HEK293T (cell line): Measurements from ENCODE around the gene CTBS.

Experiments used
- ARNT ChIP-seq: fragments of 450-650 bp; IDR thresholded peaks from 2 replicates; pipeline ENCODE4 v1.6.1; 2017; ENCODE audit warnings: mild to moderate bottlenecking
- BHLHE40 ChIP-seq: fragments of 450-650 bp; IDR thresholded peaks from 2 replicates; pipeline ENCODE4 v1.6.1; 2016; ENCODE audit warnings: mild to moderate bottlenecking, moderate library complexity, borderline replicate concordance
- CTBP1 ChIP-seq: fragments of 450-650 bp; IDR thresholded peaks from 2 replicates; pipeline ENCODE4 v1.6.1; 2016; ENCODE audit warnings: borderline replicate concordance
- FOXA1 ChIP-seq: fragments of 450-650 bp; IDR thresholded peaks from 2 replicates; pipeline ENCODE4 v1.6.1; 2016; ENCODE audit warnings: mild to moderate bottlenecking
- FOXM1 ChIP-seq: fragments of 450-650 bp; IDR thresholded peaks from 2 replicates; pipeline ENCODE4 v1.6.1; 2017; ENCODE audit warnings: mild to moderate bottlenecking, borderline replicate concordance
- HDGF ChIP-seq: fragments of 450-650 bp; IDR thresholded peaks from 2 replicates; pipeline ENCODE4 v1.6.1; 2017; ENCODE audit warnings: antibody characterized with exemption, borderline replicate concordance
- L3MBTL2 ChIP-seq: fragments of 450-650 bp; conservative IDR thresholded peaks from 2 replicates; pipeline ENCODE4 v1.6.1; 2016; ENCODE audit warnings: mild to moderate bottlenecking
- LEF1 ChIP-seq: fragments of 450-650 bp; IDR thresholded peaks from 2 replicates; pipeline ENCODE4 v1.6.1; 2017; ENCODE audit warnings: mild to moderate bottlenecking, borderline replicate concordance
- SP1 ChIP-seq: fragments of 450-650 bp; IDR thresholded peaks from 2 replicates; pipeline ENCODE4 v1.6.1; 2017
- TARDBP ChIP-seq: fragments of 450-650 bp; IDR thresholded peaks from 2 replicates; pipeline ENCODE4 v1.6.1; 2016
- ZNF384 ChIP-seq: fragments of 450-650 bp; IDR thresholded peaks from 2 replicates; pipeline ENCODE4 v1.6.1; 2016

DNA sequence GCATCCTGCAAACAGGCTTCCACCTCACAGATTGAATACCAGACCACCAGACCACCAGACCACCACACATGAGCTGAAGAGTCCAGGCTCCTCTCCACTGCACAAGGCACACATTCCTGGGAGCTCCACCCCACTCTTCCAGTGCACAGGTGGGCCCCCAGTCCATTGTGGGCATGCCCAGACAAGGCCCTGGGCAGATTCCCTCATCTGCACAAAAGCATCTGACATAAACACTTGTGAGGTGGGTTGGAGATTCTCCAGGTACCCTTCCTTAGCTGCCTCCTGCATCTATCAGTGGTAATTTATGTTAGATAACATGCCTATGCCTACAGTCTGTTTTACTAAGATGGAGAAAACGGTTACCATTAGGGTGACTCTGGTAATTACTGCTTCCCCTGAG is 11.6 kb upstream of the CTBS start:
- no peak for TF ChIP-seq SP1
- no peak for TF ChIP-seq FOXM1
- no peak for TF ChIP-seq TARDBP
- no peak for TF ChIP-seq ARNT
- TF ChIP-seq LEF1: no peak
- no peak for TF ChIP-seq FOXA1
- TF ChIP-seq BHLHE40: no peak
- no peak for TF ChIP-seq CTBP1
- TF ChIP-seq L3MBTL2: no peak
- no peak for TF ChIP-seq HDGF
- no peak for TF ChIP-seq ZNF384
